GM21529 (cell line): Measurements from ENCODE around the gene SCD5.
A peak's percentile ranks its signal among the peaks of the same experiment; 100 is the strongest.

Experiments
- ATAC-seq: cut with Tn5 transposase; IDR thresholded peaks from one replicate; pipeline ENCODE4 v1.9.1; 2021; ENCODE audit not compliant: unreplicated experiment

Gene SCD5

GRCh38 chr4:82797405-82798111 is 1.0 kb downstream of the SCD5 start:
- no peak for ATAC-seq

GRCh38 chr4:82797040-82797404 is 1.6 kb downstream of the SCD5 start:
- ATAC-seq: no peak

GRCh38 chr4:82792912-82793649 is 5.5 kb downstream of the SCD5 start:
- no peak for ATAC-seq

GRCh38 chr4:82791179-82791578 is 7.4 kb downstream of the SCD5 start:
- no peak for ATAC-seq

GRCh38 chr4:82790060-82790660 is 8.4 kb downstream of the SCD5 start:
- no peak for ATAC-seq

- no peak for ATAC-seq
These were observed 9.4 kb downstream of the SCD5 start for GRCh38 chr4:82789025-82789776.

GRCh38 chr4:82787342-82787741 is 11.3 kb downstream of the SCD5 start:
- no peak for ATAC-seq

- ATAC-seq: no peak
These were observed 11.8 kb downstream of the SCD5 start for GRCh38 chr4:82786828-82787227.

GRCh38 chr4:82785611-82786400 is 12.8 kb downstream of the SCD5 start:
- ATAC-seq: no peak

- ATAC-seq: no peak
These were observed 13.7 kb downstream of the SCD5 start for GRCh38 chr4:82784681-82785610.

- no peak for ATAC-seq
These were observed 15.8 kb downstream of the SCD5 start for GRCh38 chr4:82782626-82783345.

GRCh38 chr4:82780752-82781231 is 17.8 kb downstream of the SCD5 start:
- peak; percentile 67 for ATAC-seq

- peak; percentile 9 for ATAC-seq
These were observed 18.3 kb downstream of the SCD5 start for GRCh38 chr4:82780170-82780751.

GRCh38 chr4:82779032-82779431 is 19.6 kb downstream of the SCD5 start:
- no peak for ATAC-seq

GRCh38 chr4:82777857-82778525 is 20.6 kb downstream of the SCD5 start:
- no peak for ATAC-seq

GRCh38 chr4:82776925-82777542 is 21.6 kb downstream of the SCD5 start:
- ATAC-seq: no peak

- no peak for ATAC-seq
These were observed 23.4 kb downstream of the SCD5 start for GRCh38 chr4:82775243-82775642.
